ENCODE measurements around the gene BEAN1. TPM values are rescaled to one million over a fixed set of nuclear protein-coding genes. Genes with fewer than 3 reads are reported as not detected.

The BEAN1 gene
- total RNA-seq, 1 donor from 2014 or later, result not detected

DNA sequence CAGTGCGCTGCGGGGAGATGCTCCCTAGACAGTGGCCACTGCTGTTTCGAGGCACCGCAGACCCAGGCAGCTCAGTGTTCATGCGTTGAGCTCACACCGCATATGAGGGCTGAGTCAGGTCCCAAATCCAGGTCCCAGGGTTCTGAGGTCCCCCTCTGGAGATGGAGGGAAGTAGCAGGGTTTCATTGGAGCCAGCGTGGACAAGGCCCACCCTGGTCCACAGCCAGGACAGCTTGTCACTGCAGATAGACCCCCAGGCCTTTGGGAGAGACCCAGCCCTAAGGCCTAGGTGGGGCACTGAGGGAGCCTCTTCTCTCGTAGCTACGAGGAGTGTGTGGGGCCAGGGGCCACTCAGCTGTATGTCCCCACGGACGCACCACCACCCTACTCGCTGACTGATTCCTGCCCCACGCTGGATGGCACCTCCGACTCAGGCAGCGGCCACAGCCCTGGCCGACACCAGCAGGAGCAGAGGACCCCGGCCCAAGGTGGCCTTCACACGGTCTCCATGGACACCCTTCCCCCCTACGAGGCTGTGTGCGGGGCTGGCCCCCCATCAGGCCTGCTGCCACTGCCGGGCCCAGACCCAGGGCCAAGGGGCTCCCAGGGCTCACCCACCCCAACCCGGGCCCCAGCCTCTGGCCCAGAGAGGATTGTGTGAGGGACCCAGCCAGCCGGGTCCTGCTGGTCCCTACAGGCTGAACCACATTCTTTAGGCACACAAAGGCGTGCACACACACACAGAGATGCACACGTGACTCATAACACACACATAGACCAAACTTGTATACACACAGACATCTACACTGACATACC is 53.4 kb downstream of the BEAN1 start:
- Histone ChIP-seq H3K4me3 (no peak overlapping the region), H3K27ac (no peak overlapping the region), H3K27me3 (no peaks in the 10 kb centered on the region), H3K36me3 (no peaks in the 10 kb centered on the region), H3K9me3 (no peaks in the 10 kb centered on the region), H3K4me1 (no peaks in the 10 kb centered on the region)
- TF ChIP-seq, protein P1, sequence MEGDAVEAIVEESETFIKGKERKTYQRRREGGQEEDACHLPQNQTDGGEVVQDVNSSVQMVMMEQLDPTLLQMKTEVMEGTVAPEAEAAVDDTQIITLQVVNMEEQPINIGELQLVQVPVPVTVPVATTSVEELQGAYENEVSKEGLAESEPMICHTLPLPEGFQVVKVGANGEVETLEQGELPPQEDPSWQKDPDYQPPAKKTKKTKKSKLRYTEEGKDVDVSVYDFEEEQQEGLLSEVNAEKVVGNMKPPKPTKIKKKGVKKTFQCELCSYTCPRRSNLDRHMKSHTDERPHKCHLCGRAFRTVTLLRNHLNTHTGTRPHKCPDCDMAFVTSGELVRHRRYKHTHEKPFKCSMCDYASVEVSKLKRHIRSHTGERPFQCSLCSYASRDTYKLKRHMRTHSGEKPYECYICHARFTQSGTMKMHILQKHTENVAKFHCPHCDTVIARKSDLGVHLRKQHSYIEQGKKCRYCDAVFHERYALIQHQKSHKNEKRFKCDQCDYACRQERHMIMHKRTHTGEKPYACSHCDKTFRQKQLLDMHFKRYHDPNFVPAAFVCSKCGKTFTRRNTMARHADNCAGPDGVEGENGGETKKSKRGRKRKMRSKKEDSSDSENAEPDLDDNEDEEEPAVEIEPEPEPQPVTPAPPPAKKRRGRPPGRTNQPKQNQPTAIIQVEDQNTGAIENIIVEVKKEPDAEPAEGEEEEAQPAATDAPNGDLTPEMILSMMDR (IDR thresholded peaks at IDR 0.05), result no peak
- peak in 1 of 2 donors; percentile 60 for DNase-seq (ENCODE audit: low spot score in 2 of 2)
- intact Hi-C loops (cut with DNase I), result loop anchor here (5.0 kb wide), 2 partner anchors 123 to 127 kb away; no protein-coding TSS in a partner anchor

DNA sequence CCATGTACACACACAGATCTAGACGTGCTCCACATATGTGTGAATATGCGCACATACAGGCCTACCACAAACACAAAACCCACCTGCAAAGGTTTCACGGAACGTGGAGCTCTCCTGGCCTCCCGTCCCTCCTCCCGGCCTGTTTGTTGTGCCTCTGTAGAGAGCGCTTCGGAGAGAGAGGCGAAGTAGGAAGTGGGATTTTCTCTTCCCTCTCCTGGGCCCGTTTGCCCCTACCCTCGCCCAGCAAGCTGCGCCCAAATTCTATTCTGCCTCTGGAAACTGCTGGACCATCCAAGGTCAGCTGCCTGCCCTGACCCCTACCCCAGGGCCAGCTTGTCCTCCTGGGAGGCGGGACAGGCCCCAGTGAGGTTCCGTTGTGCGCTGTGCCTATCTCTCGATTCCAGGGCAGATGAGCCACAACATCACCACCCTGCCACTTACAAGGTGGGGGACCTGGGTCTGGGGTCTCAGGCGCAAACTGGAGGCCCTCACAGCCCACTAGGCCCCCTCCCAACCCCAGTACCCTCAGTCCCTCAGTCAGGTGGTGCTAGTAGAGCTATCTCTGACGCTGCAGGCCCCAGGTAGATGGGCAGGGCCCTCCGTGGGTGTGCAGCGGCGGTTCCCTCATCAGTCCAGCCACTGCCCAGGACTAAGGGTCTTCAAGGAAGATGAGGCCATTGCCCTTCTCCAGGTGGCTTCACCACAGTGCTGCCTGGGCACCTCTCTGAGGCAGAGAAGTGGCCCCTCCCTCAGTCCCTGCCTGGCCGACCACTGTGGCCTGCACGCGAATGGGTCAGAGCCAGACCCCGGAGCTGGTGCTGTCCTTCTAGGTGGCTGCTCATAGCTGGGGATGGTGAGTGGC is 54.2 kb downstream of the BEAN1 start:
- DNase-seq (ENCODE audit: low spot score in 2 of 2), result peak in 1 of 2 donors; percentile 50
- peaks cover 0 to 5% of the 10 kb centered on the region in 2 donors for H3K4me1 ChIP-seq
- intact Hi-C loops (cut with DNase I), result loop anchor here (5.0 kb wide), 2 partner anchors 124 to 126 kb away; no protein-coding TSS in a partner anchor

DNA sequence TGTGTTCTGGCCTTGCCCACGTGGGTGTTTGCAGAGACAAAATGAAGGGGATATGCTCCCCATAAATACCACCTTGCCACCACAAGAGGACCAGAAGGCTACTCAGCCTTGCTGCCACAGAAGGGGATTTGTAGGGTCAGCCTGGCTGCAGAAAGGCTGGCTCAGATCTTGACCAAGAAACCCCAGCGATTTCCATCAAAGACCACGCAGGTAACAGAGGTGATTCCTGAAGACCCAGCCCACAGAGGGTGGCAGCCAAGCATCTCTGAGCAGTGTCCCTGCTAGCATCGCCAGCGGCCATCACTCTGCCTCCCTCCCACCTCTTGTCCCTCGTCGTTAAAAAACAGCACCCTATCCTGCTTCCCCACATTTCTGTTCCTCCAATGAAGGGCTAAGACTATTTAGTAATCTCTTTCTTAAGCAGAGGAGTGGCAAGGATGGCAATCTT is 54.9 kb downstream of the BEAN1 start:
- TF ChIP-seq, protein P1 (IDR thresholded peaks at IDR 0.05), result no peak
- H3K36me3 ChIP-seq, result no peaks in the 10 kb centered on the region
- H3K27ac ChIP-seq, result no peak overlapping the region
- intact Hi-C loops (cut with DNase I), result loop anchor here (5.0 kb wide), 2 partner anchors 125 kb away; no protein-coding TSS in a partner anchor
- no peaks in the 10 kb centered on the region for H3K27me3 ChIP-seq
- DNase-seq (ENCODE audit: low spot score in 2 of 2), result peak in 1 of 2 donors; percentile 39
- H3K4me3 ChIP-seq, result no peak overlapping the region
- H3K9me3 ChIP-seq, result no peaks in the 10 kb centered on the region
- H3K4me1 ChIP-seq, result peaks cover 4 to 11% of the 10 kb centered on the region in 2 donors

More for the DNA sequence above, 54.2 kb downstream of the BEAN1 start:
- Histone ChIP-seq H3K4me3 (no peak overlapping the region), H3K9me3 (no peaks in the 10 kb centered on the region), H3K27ac (no peak overlapping the region), H3K36me3 (no peaks in the 10 kb centered on the region), H3K27me3 (no peaks in the 10 kb centered on the region)
- TF ChIP-seq, protein P1 (IDR thresholded peaks at IDR 0.05), result no peak

- H3K27me3 ChIP-seq, result no peaks in the 10 kb centered on the region
- H3K4me1 ChIP-seq, result peaks cover 8 to 20% of the 10 kb centered on the region in 2 donors
- intact Hi-C loops (cut with DNase I), result loop anchor here (1.0 to 5.0 kb wide), 3 partner anchors 78 to 127 kb away; no protein-coding TSS in a partner anchor
- TF ChIP-seq, protein P1 (IDR thresholded peaks at IDR 0.05), result peak; percentile 72 to 91 (median 88)
- H3K4me3 ChIP-seq, result no peak overlapping the region
- H3K27ac ChIP-seq, result no peak overlapping the region
- H3K9me3 ChIP-seq, result no peaks in the 10 kb centered on the region
- DNase-seq (ENCODE audit: low spot score in 2 of 2), result peak in 1 of 2 donors; percentile 82
- H3K36me3 ChIP-seq, result no peaks in the 10 kb centered on the region
Measured at GRCh38 chr16:66483689-66484452, 56.8 kb downstream of the BEAN1 start.

Data from ascending aorta (tissue), 2 donors.